ENCODE data around the gene MLX. TPM values are rescaled to one million over a fixed set of nuclear protein-coding genes. Genes with fewer than 3 reads are reported as not detected.

MLX gene
- total and polyA plus RNA-seq, 2 of the 8 experiments (the other 6 are each of a cell fraction or from before 2014, with no cell fraction given) = 27.0 to 27.5 TPM

- Histone ChIP-seq H2AFZ (ENCODE audit: low read length) (no peak overlapping the region), H4K5ac (ENCODE audit: insufficient read length, low read depth, low read length) (no peak overlapping the region), H3K4me3 (ENCODE audit: extremely low read depth in 1 of 4, insufficient read depth in 2 of 4, low read depth in 3 of 4, low read length in 4 of 4) (peak overlapping the region in 1 of 4 experiments; percentile 83; a peak in 2 of 8 replicates), H3K4ac (replicated peaks; ENCODE audit: insufficient read length, low read depth, low read length) (no peak overlapping the region), H3K9ac (replicated peaks in 1 of 4; ENCODE audit: extremely low read depth in 1 of 4, low read depth in 3 of 4, low read length in 3 of 4) (peak overlapping the region in 1 of 4 experiments; percentile 83; a peak in 1 of 7 replicates), H3K27me3 (replicated peaks in 1 of 4; ENCODE audit: control insufficient read depth in 3 of 4, extremely low read depth in 1 of 4, insufficient read depth in 3 of 4, low read length in 3 of 4) (no peaks in the 10 kb centered on the region), H3K56ac (replicated peaks; ENCODE audit: insufficient read length, low read depth, low read length) (no peak overlapping the region), H3K4me1 (replicated peaks in 1 of 4; ENCODE audit: control insufficient read depth in 3 of 4, insufficient read depth in 4 of 4, low read length in 3 of 4) (peaks cover 0 to 21% (median 9%) of the 10 kb centered on the region in 4 experiments; a peak in 5 of 7 replicates), H2BK5ac (ENCODE audit: low read depth, low read length) (no peak overlapping the region), H3K27ac (ENCODE audit: low read depth, low read length) (no peak overlapping the region), H3K4me2 (ENCODE audit: insufficient read depth in 1 of 2, low read depth in 2 of 2, low read length in 2 of 2) (peak overlapping the region; percentile 88 to 91), H2BK15ac (ENCODE audit: low read length) (no peak overlapping the region), H2BK12ac (ENCODE audit: low read depth, low read length) (no peak overlapping the region), H3K79me1 (ENCODE audit: low read depth, low read length) (peaks cover 17% of the 10 kb centered on the region), H3K79me2 (ENCODE audit: control insufficient read depth in 1 of 2, insufficient read depth in 2 of 2, low read length in 2 of 2) (peaks cover 9 to 22% of the 10 kb centered on the region in 2 experiments; a peak in 3 of 4 replicates), H2AK5ac (ENCODE audit: low read depth, low read length) (no peak overlapping the region), H4K8ac (ENCODE audit: extremely low read depth, insufficient read depth, low read length) (no peak overlapping the region), H4K91ac (replicated peaks; ENCODE audit: insufficient read length, low read length) (no peak overlapping the region), H3K23me2 (ENCODE audit: low read depth, low read length) (peaks cover 18% of the 10 kb centered on the region), H4K20me1 (replicated peaks in 1 of 2; ENCODE audit: control insufficient read depth in 1 of 2, insufficient read depth in 2 of 2, low read length in 2 of 2) (peaks cover 0 to 1% of the 10 kb centered on the region in 2 experiments), H2BK120ac (replicated peaks; ENCODE audit: low read depth, low read length) (no peak overlapping the region), H3K18ac (ENCODE audit: extremely low read depth, low read length) (no peak overlapping the region), H3K23ac (ENCODE audit: insufficient read length) (no peak overlapping the region), H3K36me3 (ENCODE audit: control insufficient read depth in 2 of 4, insufficient read depth in 4 of 4, low read length in 3 of 4) (peaks cover 3 to 19% (median 11%) of the 10 kb centered on the region in 4 experiments; a peak in 6 of 8 replicates), H3K14ac (ENCODE audit: insufficient read length) (no peak overlapping the region), H2BK20ac (ENCODE audit: low read length) (no peak overlapping the region), H3K9me3 (ENCODE audit: insufficient read depth in 2 of 2, low read depth in 1 of 2, low read length in 1 of 2) (no peaks in the 10 kb centered on the region)
- ChIA-PET POLR2A (ENCODE audit: partially characterized antibody) (interaction anchor here (1.1 to 8.1 kb wide), 4 partner anchors 12 to 120 kb away, joined by 3 to 74 read pairs (median 4); partner anchors contain the start of gene PSMC3IP), CTCF (ENCODE audit: partially characterized antibody) (interaction anchor here (1.0 to 1.6 kb wide), 6 partner anchors 15 to 746 kb away, joined by 3 to 7 read pairs (median 4); no protein-coding TSS in a partner anchor)
- TF ChIP-seq CBX5 (IDR thresholded peaks at IDR 0.05; ENCODE audit: low read depth, low read length) (no peak), JUN (IDR thresholded peaks at IDR 0.05; ENCODE audit: low read depth, low read length) (no peak)
- FAIRE-seq (no peak), DNase-seq (ENCODE audit: low read depth in 1 of 2, low spot score in 2 of 2) (no peak)
- 93% methylated on average over 1 of the region's 1 CpG; no CpG with 5 or more reads in 1 of the 2 experiments for WGBS, 2 experiments (ENCODE audit: extremely low coverage in 1 of 2, insufficient coverage in 1 of 2, insufficient read length in 1 of 2, insufficient replicate concordance in 2 of 2, low coverage in 1 of 2, low lambda C conversion rate in 2 of 2, missing lambda C conversion rate in 1 of 2)
Observed at GRCh38 chr17:42563543-42563942, 3.4 kb upstream of the MLX start.
